Mesodermal cell (in vitro differentiated cells): ENCODE results near the gene SHISA3.

Source experiments
- H3K27ac ChIP-seq: 2 replicates; pipeline ENCODE4 v1.7.0; 2013; ENCODE audit warnings: mild to moderate bottlenecking, low read depth, low read length, moderate library complexity; ENCODE audit not compliant: severe bottlenecking
- H3K36me3 ChIP-seq: 2 replicates; pipeline ENCODE4 v1.7.1; 2013; ENCODE audit warnings: mild to moderate bottlenecking, low read length, moderate library complexity; ENCODE audit not compliant: control insufficient read depth, insufficient read depth
- H3K4me1 ChIP-seq: one replicate; pipeline ENCODE4 v1.7.1; 2013; ENCODE audit warnings: mild to moderate bottlenecking, low read length; ENCODE audit not compliant: insufficient read depth, control insufficient read depth, poor library complexity, severe bottlenecking
- H3K4me3 ChIP-seq: 2 replicates; pipeline ENCODE4 v1.7.0; 2013; ENCODE audit warnings: low read length, control low read depth, mild to moderate bottlenecking; ENCODE audit not compliant: insufficient read depth, poor library complexity, severe bottlenecking; ENCODE audit errors: extremely low read depth
- H3K9me3 ChIP-seq: 2 replicates; pipeline ENCODE4 v1.7.1; 2013; ENCODE audit warnings: mild to moderate bottlenecking, low read length, moderate library complexity; ENCODE audit not compliant: control insufficient read depth
- WGBS, 2 experiments: methylation state at CpG; one replicate each; pipeline ENCODE4 v1.1.5; 2013; ENCODE audit warnings: missing lambda C conversion rate in 2 of 2; ENCODE audit not compliant: insufficient coverage in 2 of 2; 5-methylcytosine and 5-hydroxymethylcytosine counted together

Gene SHISA3

DNA sequence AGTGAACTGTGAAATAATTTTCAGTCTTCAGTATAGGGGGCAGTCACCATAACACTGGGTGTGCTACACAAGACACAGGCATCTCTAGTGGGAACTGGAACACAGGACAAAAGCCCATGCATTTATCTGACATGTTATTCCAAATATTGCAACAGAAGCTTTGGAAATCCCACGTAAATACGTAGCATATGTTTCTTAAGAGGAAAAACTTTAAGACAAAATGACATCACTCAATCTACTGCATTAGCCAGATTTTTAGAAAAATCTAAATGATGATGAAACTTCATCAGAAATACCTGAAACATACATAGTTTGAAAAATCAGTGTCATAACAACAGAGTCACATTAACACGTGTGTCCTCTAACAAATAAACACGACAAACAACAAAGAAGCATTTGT is 14.5 kb downstream of the SHISA3 start:
- H3K9me3 ChIP-seq, result no peaks in the 10 kb centered on the region
- no peak overlapping the region for H3K27ac ChIP-seq
- WGBS, 2 experiments, result 90 to 100% methylated on average over 1 to 2 of the region's 4 CpGs
- H3K4me1 ChIP-seq, result peaks cover 4% of the 10 kb centered on the region
- no peak overlapping the region for H3K4me3 ChIP-seq
- no peaks in the 10 kb centered on the region for H3K36me3 ChIP-seq

- H3K4me3 ChIP-seq, result no peak overlapping the region
- peaks cover 4% of the 10 kb centered on the region for H3K4me1 ChIP-seq
- WGBS, 2 experiments, result 90 to 100% methylated on average over 1 to 2 of the region's 2 CpGs
- H3K36me3 ChIP-seq, result no peaks in the 10 kb centered on the region
- H3K9me3 ChIP-seq, result no peaks in the 10 kb centered on the region
- H3K27ac ChIP-seq, result no peak overlapping the region
These were observed 15.0 kb downstream of the SHISA3 start for GRCh38 chr4:42412251-42412650.

DNA sequence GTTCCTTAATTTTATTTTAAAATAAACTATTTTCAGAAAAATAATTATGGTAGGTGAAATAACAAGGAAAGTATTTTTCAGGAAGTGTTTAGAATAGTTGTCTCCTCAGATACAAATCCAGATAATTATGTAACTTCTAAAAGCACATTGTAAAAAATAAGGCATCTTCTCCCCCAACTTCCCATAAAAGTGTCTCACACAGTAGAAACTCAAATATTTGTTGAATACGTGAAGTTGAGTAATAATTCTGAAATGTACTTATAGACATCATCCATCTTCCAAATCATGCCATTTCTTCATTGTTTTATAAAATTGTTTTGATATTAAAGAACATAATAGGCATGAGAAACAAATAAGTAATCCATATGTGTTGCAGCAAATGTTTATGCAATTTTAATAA is 18.0 kb downstream of the SHISA3 start:
- no peak overlapping the region for H3K4me3 ChIP-seq
- no peaks in the 10 kb centered on the region for H3K9me3 ChIP-seq
- WGBS, 2 experiments, result no CpG with 5 or more reads among the region's 1 CpG
- no peak overlapping the region for H3K27ac ChIP-seq
- peaks cover 4% of the 10 kb centered on the region for H3K4me1 ChIP-seq
- no peaks in the 10 kb centered on the region for H3K36me3 ChIP-seq

DNA sequence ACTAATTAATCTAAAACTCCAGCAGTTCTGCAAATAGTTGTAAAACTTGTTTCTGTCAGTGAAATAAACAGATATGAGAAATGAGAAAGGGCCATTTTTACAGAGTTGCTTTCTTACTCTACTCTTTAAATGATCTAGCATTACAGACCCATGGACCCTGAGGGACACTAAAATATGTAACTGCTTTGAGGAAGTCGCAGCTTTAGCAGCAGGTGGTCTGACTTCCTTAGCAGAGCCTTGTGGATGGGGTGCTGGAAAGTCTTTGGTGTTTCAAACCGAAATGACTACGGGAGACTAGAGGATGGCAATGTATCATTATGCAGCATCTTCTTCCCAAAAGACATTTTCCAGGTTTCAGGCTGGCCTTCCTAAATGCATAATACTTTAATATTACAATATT is 18.7 kb downstream of the SHISA3 start:
- Histone ChIP-seq H3K9me3 (no peaks in the 10 kb centered on the region), H3K27ac (no peak overlapping the region), H3K36me3 (no peaks in the 10 kb centered on the region), H3K4me1 (peaks cover 4% of the 10 kb centered on the region), H3K4me3 (no peak overlapping the region)
- no CpG with 5 or more reads among the region's 3 CpGs for WGBS, 2 experiments

DNA sequence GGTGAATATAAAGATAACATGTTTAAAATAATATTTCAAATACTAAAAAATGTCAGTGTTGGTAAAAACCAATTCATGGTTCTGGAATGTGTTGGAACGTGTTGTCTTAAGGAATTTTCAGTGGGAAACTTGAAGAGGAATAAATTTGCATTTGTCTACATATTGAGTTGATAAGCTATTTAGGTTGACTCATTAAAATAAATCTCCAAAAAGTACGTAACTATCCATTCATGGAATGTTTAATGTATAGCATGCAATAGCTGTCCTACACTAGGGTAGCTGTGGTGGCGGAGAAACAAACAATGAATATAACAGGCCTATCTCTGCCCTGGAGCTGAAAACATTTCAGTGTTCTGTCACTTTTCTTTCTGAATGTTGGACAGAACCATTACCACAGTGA is 20.3 kb downstream of the SHISA3 start:
- H3K4me3 ChIP-seq, result no peak overlapping the region
- H3K4me1 ChIP-seq, result peaks cover 3% of the 10 kb centered on the region
- no peaks in the 10 kb centered on the region for H3K36me3 ChIP-seq
- H3K9me3 ChIP-seq, result no peaks in the 10 kb centered on the region
- H3K27ac ChIP-seq, result no peak overlapping the region
- WGBS, 2 experiments, result 92 to 100% methylated on average over 1 to 2 of the region's 3 CpGs

DNA sequence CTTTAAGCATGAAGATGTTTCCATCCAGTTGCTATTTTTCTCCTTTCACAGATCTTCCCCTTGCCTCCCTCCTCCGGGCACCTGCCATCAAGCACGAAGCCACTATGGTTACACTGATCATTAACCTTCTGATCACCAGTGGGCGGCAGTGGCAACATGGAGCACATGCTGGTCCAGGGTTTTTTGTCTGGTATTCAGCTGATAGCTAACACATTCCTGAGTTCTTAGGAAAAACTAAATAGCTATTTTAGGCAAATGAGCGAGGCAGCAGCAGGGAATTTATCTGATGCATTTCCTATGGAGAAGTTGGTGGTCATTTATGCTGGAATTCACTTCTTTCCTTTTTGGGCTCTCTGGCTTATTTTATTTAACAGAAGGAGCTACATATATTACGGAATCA is 22.9 kb downstream of the SHISA3 start:
- 67 to 87% methylated on average over 3 to 4 of the region's 5 CpGs for WGBS, 2 experiments
- H3K36me3 ChIP-seq, result no peaks in the 10 kb centered on the region
- no peak overlapping the region for H3K4me3 ChIP-seq
- no peaks in the 10 kb centered on the region for H3K9me3 ChIP-seq
- H3K27ac ChIP-seq, result no peak overlapping the region
- no peaks in the 10 kb centered on the region for H3K4me1 ChIP-seq

- Histone ChIP-seq H3K4me1 (no peaks in the 10 kb centered on the region), H3K4me3 (no peak overlapping the region), H3K9me3 (no peaks in the 10 kb centered on the region), H3K36me3 (no peaks in the 10 kb centered on the region), H3K27ac (no peak overlapping the region)
- 67 to 68% methylated on average over 13 to 16 of the region's 19 CpGs for WGBS, 2 experiments
These were observed 28.1 kb downstream of the SHISA3 start for GRCh38 chr4:42425146-42426065.

GRCh38 chr4:42428036-42428435 is 30.7 kb downstream of the SHISA3 start:
- 50% methylated on average over 1 to 2 of the region's 2 CpGs for WGBS, 2 experiments
- no peak overlapping the region for H3K27ac ChIP-seq
- no peaks in the 10 kb centered on the region for H3K9me3 ChIP-seq
- no peaks in the 10 kb centered on the region for H3K4me1 ChIP-seq
- no peaks in the 10 kb centered on the region for H3K36me3 ChIP-seq
- no peak overlapping the region for H3K4me3 ChIP-seq

DNA sequence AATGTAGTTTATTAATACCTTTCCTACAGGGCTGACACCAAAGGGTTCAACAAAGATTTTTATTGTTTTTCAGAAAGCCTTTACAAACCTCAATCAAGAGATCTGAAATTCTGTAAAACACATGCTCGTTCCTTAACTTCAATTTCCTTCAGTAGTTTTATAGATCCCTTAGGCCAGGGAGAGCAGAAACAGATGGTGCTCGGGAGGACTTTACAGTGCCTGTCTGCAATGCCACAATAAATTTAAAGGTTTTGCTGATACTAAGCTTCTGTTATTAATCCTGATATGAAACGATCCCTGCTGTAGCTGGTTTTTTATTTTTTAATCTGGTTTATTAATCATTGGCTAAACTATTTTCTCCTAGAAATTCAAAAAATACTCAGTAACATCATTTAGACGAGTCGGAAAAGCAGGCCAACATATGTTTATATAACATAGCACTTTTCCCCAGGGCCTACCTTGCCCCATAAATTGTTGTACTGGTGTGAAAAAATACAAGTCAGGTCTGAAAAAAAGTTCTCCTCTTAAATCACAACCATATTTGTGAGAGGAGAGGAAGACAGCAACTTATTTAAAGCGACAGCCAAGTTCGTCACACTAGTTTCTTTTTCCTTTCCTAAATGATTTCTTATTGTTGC is 39.8 kb downstream of the SHISA3 start:
- Histone ChIP-seq H3K36me3 (no peaks in the 10 kb centered on the region), H3K27ac (no peak overlapping the region), H3K4me1 (no peaks in the 10 kb centered on the region), H3K4me3 (no peak overlapping the region), H3K9me3 (no peaks in the 10 kb centered on the region)
- 80 to 86% methylated on average over 1 of the region's 7 CpGs for WGBS, 2 experiments

DNA sequence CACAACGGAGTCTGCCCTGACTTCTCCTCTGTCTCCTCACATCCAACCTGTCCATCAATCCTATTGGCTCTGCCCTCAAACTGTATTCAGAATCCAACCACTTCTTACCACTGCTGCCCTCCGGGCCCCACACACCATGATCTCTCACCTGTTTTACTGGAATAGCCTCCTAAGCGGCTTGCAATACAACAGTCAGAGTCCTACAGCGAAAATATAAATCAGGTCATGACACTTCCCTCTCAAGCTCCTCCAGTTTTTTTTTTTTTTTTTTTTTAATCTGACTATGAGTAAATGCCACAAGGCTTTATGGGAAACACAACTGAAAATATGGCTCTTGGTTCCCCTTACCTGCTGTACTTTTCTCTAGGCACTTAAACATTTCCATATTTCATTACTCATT is 42.8 kb downstream of the SHISA3 start:
- Histone ChIP-seq H3K4me1 (no peaks in the 10 kb centered on the region), H3K4me3 (no peak overlapping the region), H3K9me3 (no peaks in the 10 kb centered on the region), H3K36me3 (no peaks in the 10 kb centered on the region), H3K27ac (no peak overlapping the region)
- WGBS, 2 experiments, result 94 to 100% methylated on average over 1 to 2 of the region's 4 CpGs

- Histone ChIP-seq H3K27ac (no peak overlapping the region), H3K4me1 (no peaks in the 10 kb centered on the region), H3K4me3 (no peak overlapping the region), H3K36me3 (no peaks in the 10 kb centered on the region), H3K9me3 (no peaks in the 10 kb centered on the region)
- WGBS, 2 experiments, result 92 to 100% methylated on average over 2 of the region's 2 CpGs
These were observed 45.3 kb downstream of the SHISA3 start for GRCh38 chr4:42442601-42443000.
